Esophagus muscularis mucosa (tissue), 3 donors: ENCODE data around the gene CCDC3.

Source experiments
- CTCF ChIP-seq, 3 experiments: fragments of 200-600 bp in 2 of 3; fragments of 450-650 bp in 1 of 3; sonication (generic) in 2 of 3; IDR thresholded peaks; one replicate each; pipeline ENCODE4 v1.5.1; 2017 to 2019; ENCODE audit warnings: antibody characterized with exemption in 3 of 3, mild to moderate bottlenecking in 2 of 3, moderate library complexity in 1 of 3
- POLR2A ChIP-seq: fragments of 450-650 bp; IDR thresholded peaks from one replicate; pipeline ENCODE4 v1.6.1; 2017; ENCODE audit warnings: antibody characterized with exemption, moderate library complexity, mild to moderate bottlenecking, low read depth
- POLR2AphosphoS5 ChIP-seq, 2 donors: sonication (generic); formaldehyde crosslinking; IDR thresholded peaks; one replicate each; pipeline ENCODE4 v1.6.1; 2017; ENCODE audit warnings: antibody characterized with exemption in 2 of 2

- TF ChIP-seq CTCF (IDR thresholded peaks at IDR 0.05), result no peak
- TF ChIP-seq POLR2A, result no peak
- no peak for TF ChIP-seq POLR2AphosphoS5 (IDR thresholded peaks at IDR 0.05)
Observed at GRCh38 chr10:13019280-13019679, 17.8 kb upstream of the CCDC3 start.
